Right lung (tissue), 5 donors: ENCODE measurements around the gene FSTL4. TPM values are rescaled to one million over a fixed set of nuclear protein-coding genes. Genes with fewer than 3 reads are reported as not detected.

Source experiments
- DNase-seq, 2 donors: peaks; one replicate each; pipeline ENCODE4 v3.0.0-alpha.2; 2013
- polyA plus RNA-seq, 5 donors: library from polyadenylated mRNA; unstranded; fragments of 120-200 nt; gene quantifications; one replicate each; pipeline versions ENCODE4 v1.2.1 to v1.2.3, GENCODE V29; 2013; ENCODE audit warnings: inconsistent platforms in 1 of 5, low replicate concordance in 1 of 5; ENCODE audit not compliant: insufficient read length in 5 of 5, insufficient read depth in 1 of 5

FSTL4 gene
- polyA plus RNA-seq, 5 donors: 0.14 to 0.27 (median 0.19) TPM; not detected in 1

DNA sequence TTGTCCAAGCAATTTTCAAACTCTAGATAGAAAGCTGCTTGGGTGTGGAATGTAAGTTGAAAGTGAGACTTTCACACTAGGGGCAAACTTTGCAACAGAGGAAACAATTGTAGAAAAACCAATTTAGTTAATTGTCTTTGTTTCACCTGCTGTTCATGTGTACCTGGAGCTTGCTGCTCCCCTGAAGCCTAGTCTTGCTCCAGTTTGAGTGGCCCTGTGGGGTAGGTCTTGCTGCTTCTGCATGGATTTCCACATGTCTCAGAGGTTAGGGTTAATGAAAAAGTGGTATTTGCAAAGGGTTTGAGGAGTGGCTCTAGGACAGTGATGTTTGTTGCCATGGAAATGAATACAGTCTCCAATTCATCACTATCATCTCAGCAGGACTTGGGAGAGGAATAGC, 182.2 kb downstream of the FSTL4 start:
- no peak for DNase-seq

- no peak for DNase-seq
Measured at GRCh38 chr5:133429046-133429445, 183.3 kb downstream of the FSTL4 start.

DNA sequence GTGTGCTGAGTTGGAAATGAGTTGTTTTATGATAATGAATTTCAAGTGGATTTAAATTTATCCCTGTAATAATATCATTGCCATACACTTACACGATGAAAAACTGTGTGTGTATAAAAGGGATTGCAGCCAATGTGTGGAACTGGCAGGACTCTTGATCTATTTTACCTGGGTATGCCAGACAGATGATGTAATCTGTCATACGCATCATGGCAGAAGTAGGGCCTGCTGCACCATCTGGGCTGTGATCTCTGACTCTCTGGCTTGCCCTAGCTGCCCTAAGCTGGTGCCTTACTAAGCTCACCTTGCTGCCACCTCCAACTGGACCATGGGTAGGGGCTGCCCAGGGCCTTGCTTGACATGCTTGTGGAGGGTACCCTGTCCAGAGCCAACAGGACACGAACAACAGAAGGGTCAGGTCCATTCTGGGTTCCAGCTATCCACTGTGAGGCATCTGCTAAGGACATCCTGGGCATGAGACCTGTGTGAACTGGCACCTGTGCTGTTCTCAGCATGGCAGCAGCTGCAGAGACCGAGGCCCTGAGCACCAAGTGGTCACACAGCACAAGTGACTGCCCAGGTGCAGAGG, 184.2 kb downstream of the FSTL4 start:
- DNase-seq: no peak

DNA sequence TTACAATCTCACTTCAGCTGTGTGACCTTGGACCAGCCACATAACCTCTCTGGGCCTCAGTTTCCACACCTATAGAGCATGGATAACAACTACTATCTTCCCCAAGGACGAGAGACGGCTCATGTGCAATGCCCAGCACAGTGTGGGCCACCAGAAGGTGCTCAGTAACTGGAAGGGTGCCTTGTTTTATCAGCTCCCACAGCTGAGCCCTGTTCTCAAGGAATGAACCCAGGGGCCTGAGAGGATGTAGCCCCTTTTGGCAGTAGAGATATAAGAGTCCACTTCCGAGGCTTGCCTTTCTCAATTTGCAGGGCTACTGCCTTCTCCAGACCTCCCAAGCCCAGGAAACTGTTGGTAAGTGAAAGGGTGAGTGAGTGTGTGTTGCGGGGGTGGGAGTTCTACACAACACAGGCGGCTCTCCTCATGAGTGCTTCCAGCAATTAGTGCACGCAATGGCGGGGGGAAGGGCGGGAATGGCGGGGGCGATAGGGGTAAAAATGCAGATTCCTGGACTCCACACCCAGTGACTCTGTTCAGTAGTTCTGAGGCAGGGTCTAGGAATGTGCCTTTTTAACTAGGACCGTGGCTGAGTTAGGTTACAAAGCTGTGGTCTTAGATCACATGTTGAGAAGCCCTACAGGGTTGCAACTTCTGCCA, 185.1 kb downstream of the FSTL4 start:
- no peak for DNase-seq

- DNase-seq: no peak
Measured at GRCh38 chr5:133426264-133426663, 186.1 kb downstream of the FSTL4 start.

GRCh38 chr5:133425764-133426163, 186.6 kb downstream of the FSTL4 start:
- DNase-seq: no peak

- DNase-seq: no peak
Measured at GRCh38 chr5:133425222-133425621, 187.1 kb downstream of the FSTL4 start.

DNA sequence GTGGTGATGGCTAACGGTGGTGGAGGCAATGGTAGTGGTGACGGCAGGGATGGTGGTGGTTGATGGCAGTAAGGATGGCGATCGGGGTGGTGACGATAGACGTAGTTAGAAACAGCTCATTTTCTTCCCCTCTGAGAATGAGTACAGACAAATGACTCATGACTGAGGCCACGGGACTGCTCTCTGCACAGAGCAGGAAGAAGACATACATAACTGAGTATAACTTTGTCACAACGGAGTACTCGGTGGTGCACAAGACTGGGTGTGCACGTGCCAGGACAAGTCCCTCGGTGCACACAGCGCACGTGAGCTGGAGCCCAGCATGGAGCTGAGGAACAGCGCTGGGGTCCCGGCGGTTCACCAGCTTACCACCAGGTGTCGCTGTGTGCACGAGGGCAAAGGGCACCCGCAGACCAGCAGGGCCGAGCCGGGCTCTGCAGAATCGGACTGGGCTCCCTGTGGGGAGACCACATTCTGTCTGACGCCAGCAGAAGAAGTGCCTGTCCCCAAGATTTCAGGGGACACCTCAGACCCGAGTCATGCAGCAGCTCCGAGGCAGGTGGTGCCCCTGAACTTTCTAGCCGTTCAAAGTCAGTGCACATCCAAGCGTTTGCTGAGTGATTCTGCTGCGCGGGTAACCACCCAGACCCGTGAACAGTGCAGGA, 188.6 kb downstream of the FSTL4 start:
- peak; percentile 35 to 51 for DNase-seq

DNA sequence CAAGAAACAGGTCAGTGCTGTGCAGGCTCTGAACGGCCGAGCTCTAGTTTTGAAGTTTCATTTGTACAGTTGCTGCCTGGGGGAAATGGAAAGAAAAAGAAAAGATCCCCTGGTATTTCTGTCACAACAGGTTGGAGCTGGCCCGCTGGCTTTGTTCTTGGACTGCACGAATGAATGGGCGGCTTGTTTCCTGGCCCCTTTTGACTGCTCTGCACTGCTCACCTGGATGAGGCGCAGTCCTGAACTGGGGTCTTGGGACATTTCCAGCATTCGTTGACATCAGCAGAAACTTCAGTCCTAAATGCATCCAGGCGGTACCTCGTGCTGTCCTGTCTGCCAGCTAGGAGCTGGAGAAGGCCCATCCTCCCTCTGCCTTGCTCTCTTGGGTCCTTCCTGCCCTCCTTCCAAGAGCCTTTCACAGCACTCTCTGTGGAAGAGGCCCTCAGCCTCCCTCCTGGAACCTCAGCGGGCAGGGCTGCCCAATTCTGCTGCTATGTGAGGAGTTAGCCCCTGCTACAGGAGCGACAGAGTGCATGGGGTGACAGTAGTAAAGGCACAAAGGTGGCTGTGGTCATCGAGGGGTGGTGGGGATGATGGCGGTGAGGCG, 189.2 kb downstream of the FSTL4 start:
- DNase-seq: no peak

DNA sequence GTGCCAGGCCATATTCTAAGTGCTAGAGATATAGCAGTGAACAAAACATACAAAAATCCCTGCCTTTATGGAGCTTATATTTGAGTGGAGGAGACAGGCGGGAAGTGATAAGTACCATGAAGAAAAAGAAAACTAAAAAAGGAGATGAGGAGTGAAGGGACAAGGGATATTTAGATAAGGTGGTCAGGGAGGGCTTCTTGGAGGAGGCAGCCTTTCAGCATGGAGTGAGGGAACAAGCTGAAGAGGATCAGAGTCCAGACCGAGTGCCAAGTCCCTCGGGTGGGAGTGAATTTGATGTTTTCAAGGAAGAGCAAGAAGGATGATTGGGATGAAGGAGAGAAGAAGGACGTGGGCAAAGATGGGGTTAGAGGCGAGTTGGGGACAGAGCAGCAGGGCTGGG, 190.5 kb downstream of the FSTL4 start:
- no peak for DNase-seq

GRCh38 chr5:133421394-133421793, 190.9 kb downstream of the FSTL4 start:
- no peak for DNase-seq

- no peak for DNase-seq
Measured at GRCh38 chr5:133420440-133421301, 191.7 kb downstream of the FSTL4 start.

- no peak for DNase-seq
Measured at GRCh38 chr5:133415906-133416305, 196.4 kb downstream of the FSTL4 start.

GRCh38 chr5:133415506-133415905, 196.8 kb downstream of the FSTL4 start:
- no peak for DNase-seq

- DNase-seq: no peak
Measured at GRCh38 chr5:133412661-133413060, 199.7 kb downstream of the FSTL4 start.

- no peak for DNase-seq
Measured at GRCh38 chr5:133410335-133410828, 202.0 kb downstream of the FSTL4 start.

DNA sequence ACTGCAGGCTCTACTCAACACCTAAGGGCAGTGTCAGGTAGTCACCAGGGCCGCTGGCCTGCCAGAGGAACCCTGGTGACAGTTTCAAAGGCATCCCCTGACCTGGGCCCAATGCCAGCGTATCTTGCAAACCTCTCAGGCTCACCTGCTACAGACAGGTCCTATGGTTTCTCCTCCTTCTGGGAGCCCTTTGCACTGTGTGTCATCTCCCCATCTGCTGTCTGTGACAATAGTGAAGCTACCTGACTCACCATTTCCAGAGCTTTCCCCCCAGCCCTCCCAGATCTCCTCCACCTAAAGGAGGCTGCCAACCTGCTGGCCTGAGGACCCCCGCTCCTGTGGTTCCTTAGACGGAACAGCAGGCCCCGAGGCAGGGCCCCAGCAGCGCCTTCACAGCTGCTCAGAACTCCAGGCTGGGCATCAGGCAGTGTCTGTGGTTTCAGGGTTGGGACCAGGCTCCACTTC, 203.1 kb downstream of the FSTL4 start:
- no peak for DNase-seq

DNA sequence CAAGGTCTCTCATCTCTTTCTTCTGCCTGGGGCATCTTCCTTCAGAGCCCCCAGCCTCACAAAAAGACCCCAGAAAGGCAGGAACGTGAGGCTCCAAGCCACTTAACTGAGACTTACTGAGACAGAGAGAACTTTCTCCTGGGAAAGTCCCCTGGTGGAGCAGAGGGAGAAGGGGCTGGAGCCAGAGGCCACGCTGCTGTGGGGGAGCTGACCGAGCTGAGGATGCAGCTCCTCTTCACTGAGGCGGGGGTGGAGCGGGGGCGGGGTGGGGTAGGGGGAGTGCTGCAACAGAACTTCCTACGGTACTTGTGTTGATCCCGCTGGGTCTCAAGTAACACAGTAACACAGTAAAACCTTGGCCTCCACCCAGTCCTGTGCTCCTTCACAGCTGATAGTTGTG, 204.0 kb downstream of the FSTL4 start:
- no peak for DNase-seq

DNA sequence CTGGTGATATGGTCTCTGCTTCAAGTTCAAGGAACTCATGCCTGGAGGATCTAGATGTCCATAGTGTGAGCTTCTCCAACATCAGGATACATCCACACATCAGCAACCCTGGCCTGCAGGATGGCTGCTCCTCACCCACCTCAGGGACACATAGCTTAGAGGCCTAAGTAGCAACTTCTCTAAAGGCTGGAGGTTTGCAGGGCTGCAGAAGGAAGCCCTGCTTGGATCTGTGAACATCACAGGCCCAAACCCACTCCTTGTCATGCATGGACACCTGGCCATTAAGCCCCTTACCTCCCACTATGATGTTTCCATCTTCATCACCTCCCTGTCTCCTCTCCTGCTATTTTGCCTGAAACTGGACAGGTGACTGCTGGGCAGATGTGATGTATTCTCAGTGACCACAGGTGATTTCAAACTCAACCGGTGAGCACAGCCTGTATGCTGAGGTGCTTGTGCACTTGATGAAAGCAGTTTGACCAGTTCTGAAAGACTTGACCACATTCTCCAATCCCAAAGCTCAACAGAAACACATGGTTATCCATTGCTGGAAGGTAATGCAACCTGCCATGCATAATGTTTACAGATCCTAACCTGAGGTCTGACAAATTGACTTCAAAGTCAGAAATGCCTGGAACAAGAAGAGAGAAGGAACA, 205.2 kb downstream of the FSTL4 start:
- peak; percentile 45 for DNase-seq

DNA sequence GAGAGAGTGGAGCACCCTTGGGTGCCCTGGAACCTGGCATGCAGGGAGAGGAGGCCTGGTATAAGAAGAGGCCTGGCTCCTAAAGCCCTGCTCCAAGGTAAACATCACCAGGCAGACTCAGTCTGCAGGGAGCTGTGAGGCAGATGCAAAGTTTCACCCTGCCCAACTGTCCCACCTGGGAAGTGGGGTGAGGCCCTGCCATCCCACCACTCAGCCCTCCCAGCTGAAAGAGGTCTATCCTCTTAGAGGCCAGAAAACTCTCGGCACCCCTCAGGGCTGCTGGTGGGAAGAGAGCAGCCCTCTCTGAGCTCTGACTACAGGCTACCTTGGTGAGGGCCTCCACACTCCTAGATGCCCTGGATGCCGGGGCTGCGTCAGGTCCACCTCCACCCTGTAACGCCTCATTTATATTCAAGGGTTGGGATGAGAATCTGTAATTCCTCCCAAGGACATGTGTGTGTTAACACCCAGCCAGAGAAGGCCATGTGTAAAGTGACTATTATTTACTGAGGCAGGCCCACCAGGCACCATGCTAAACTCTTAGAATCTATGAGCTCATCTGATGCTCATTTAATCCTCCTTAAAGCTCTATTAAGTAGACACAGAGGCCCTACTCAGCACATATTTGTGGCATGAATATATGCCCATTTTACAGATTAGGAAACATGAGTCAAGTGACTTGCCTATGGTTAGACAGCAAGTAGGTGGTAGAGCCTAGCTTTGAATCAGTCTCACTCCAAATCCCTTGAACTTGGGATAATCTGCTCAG, 205.9 kb downstream of the FSTL4 start:
- no peak for DNase-seq
